Measurements from ENCODE around the gene TSPO. TPM values are rescaled to one million over a fixed set of nuclear protein-coding genes. Genes with fewer than 3 reads are reported as not detected.
A peak's percentile ranks its signal among the peaks of the same experiment; 100 is the strongest.

Gene TSPO
- total RNA-seq, 4 donors from 2014 or later, result 307 to 452 (median 365) TPM

- intact Hi-C loops (cut with DNase I; ENCODE audit: low total_unique reads) (no loop called here), in situ Hi-C loops (cut with MboI; ENCODE audit: low pct_ligation_motif_present in 1 of 4, low pct_unique_long_range_greater_than_20kb in 1 of 4, low sequenced_read_pairs in 3 of 4) (no loop called here)
- peaks cover 7 to 75% (median 56%) of the 10 kb centered on the region in 4 donors for H3K4me1 ChIP-seq
- no peak overlapping the region for H3K4me3 ChIP-seq
- no peaks in the 10 kb centered on the region for H3K36me3 ChIP-seq
- no peaks in the 10 kb centered on the region for H3K9me3 ChIP-seq
- no peaks in the 10 kb centered on the region for H3K27me3 ChIP-seq
- DNase-seq, result peak; percentile 72
- peak overlapping the region; percentile 76 to 84 (median 84) for H3K27ac ChIP-seq
- TF ChIP-seq POLR2A (IDR thresholded peaks at IDR 0.05), result no peak
- 42% methylated on average over 5 of the region's 5 CpGs; no CpG with 5 or more reads in 1 of the 2 donors for WGBS, 2 donors (ENCODE audit: low coverage in 1 of 2)
Measured at GRCh38 chr22:43126501-43127165, 24.7 kb upstream of the TSPO start.

GRCh38 chr22:43127166-43127908 is 24.0 kb upstream of the TSPO start:
- H3K27me3 ChIP-seq, result no peaks in the 10 kb centered on the region
- intact Hi-C loops (cut with DNase I; ENCODE audit: low total_unique reads) (no loop called here), in situ Hi-C loops (cut with MboI; ENCODE audit: low pct_ligation_motif_present in 1 of 4, low pct_unique_long_range_greater_than_20kb in 1 of 4, low sequenced_read_pairs in 3 of 4) (no loop called here)
- TF ChIP-seq EP300 (IDR thresholded peaks at IDR 0.05; ENCODE audit: low read depth), result peak; percentile 8
- peak; percentile 74 to 92 (median 91) for TF ChIP-seq POLR2AphosphoS5 (IDR thresholded peaks at IDR 0.05)
- TF ChIP-seq POLR2A (IDR thresholded peaks at IDR 0.05), result peak; percentile 83
- no peak for TF ChIP-seq CTCF (IDR thresholded peaks at IDR 0.05)
- 68% methylated on average over 17 of the region's 17 CpGs; no CpG with 5 or more reads in 1 of the 2 donors for WGBS, 2 donors (ENCODE audit: low coverage in 1 of 2)
- H3K36me3 ChIP-seq, result no peaks in the 10 kb centered on the region
- peak; percentile 88 for DNase-seq
- H3K4me1 ChIP-seq, result peaks cover 7 to 70% (median 50%) of the 10 kb centered on the region in 4 donors
- H3K4me3 ChIP-seq, result peak overlapping the region in 3 of 4 donors; percentile 6 to 31 (median 14)
- H3K27ac ChIP-seq, result peak overlapping the region; percentile 76 to 84 (median 84)
- H3K9me3 ChIP-seq, result no peaks in the 10 kb centered on the region

- H3K27me3 ChIP-seq, result no peaks in the 10 kb centered on the region
- intact Hi-C loops (cut with DNase I; ENCODE audit: low total_unique reads) (no loop called here), in situ Hi-C loops (cut with MboI; ENCODE audit: low pct_ligation_motif_present in 1 of 4, low pct_unique_long_range_greater_than_20kb in 1 of 4, low sequenced_read_pairs in 3 of 4) (no loop called here)
- H3K4me3 ChIP-seq, result peak overlapping the region in 3 of 4 donors; percentile 6 to 31 (median 14)
- WGBS, 2 donors (ENCODE audit: low coverage in 1 of 2), result 39% methylated on average over 12 of the region's 13 CpGs; no CpG with 5 or more reads in 1 of the 2 donors
- peaks cover 7 to 62% (median 47%) of the 10 kb centered on the region in 4 donors for H3K4me1 ChIP-seq
- peaks cover 0 to 4% (median 0%) of the 10 kb centered on the region in 4 donors for H3K36me3 ChIP-seq
- peak; percentile 30 for DNase-seq
- TF ChIP-seq POLR2AphosphoS5 (IDR thresholded peaks at IDR 0.05) (no peak), CTCF (IDR thresholded peaks at IDR 0.05) (peak in 2 of 5 experiments; percentile 24 to 27), POLR2A (IDR thresholded peaks at IDR 0.05) (no peak), EP300 (IDR thresholded peaks at IDR 0.05; ENCODE audit: low read depth) (no peak)
- H3K27ac ChIP-seq, result peak overlapping the region; percentile 76 to 84 (median 84)
- H3K9me3 ChIP-seq, result no peaks in the 10 kb centered on the region
Measured at GRCh38 chr22:43128116-43128515, 23.2 kb upstream of the TSPO start.

GRCh38 chr22:43128928-43129424 is 22.4 kb upstream of the TSPO start:
- Histone ChIP-seq H3K9me3 (no peaks in the 10 kb centered on the region), H3K4me1 (peaks cover 7 to 58% (median 47%) of the 10 kb centered on the region in 4 donors), H3K27me3 (no peaks in the 10 kb centered on the region), H3K36me3 (peaks cover 0 to 4% (median 0%) of the 10 kb centered on the region in 4 donors), H3K27ac (peak overlapping the region; percentile 76 to 84 (median 84)), H3K4me3 (peak overlapping the region in 2 of 4 donors; percentile 14 to 31)
- intact Hi-C loops (cut with DNase I; ENCODE audit: low total_unique reads) (no loop called here), in situ Hi-C loops (cut with MboI; ENCODE audit: low pct_ligation_motif_present in 1 of 4, low pct_unique_long_range_greater_than_20kb in 1 of 4, low sequenced_read_pairs in 3 of 4) (no loop called here)
- DNase-seq, result peak; percentile 77
- WGBS, 2 donors (ENCODE audit: low coverage in 1 of 2), result 40 to 63% methylated on average over 2 to 20 of the region's 20 CpGs
- TF ChIP-seq EP300 (IDR thresholded peaks at IDR 0.05; ENCODE audit: low read depth) (no peak), POLR2AphosphoS5 (IDR thresholded peaks at IDR 0.05) (peak; percentile 71 to 76 (median 74)), POLR2A (IDR thresholded peaks at IDR 0.05) (peak; percentile 67), CTCF (IDR thresholded peaks at IDR 0.05) (no peak)
